ENCODE results near the gene ITGB3. TPM values are rescaled to one million over a fixed set of nuclear protein-coding genes. Genes with fewer than 3 reads are reported as not detected.
A peak's percentile ranks its signal among the peaks of the same experiment; 100 is the strongest.

Gene ITGB3
- total and polyA plus RNA-seq, 10 of the 15 experiments (the other 5 are each of a cell fraction or from before 2014, with no cell fraction given), result 0.69 to 22.8 (median 13.6) TPM

- DNase-seq (ENCODE audit: low read depth, low spot score), result no peak
- Histone ChIP-seq H3K4me1 (ENCODE audit: control insufficient read depth, insufficient read depth, low read length) (peaks cover 30% of the 10 kb centered on the region), H3K27me3 (replicated peaks in 1 of 2; ENCODE audit: control insufficient read depth in 2 of 2, insufficient read depth in 2 of 2, low read length in 1 of 2) (no peaks in the 10 kb centered on the region), H3K27ac (ENCODE audit: control insufficient read depth, insufficient read depth) (no peak overlapping the region), H3K4me3 (no peak overlapping the region), H3K36me3 (ENCODE audit: control insufficient read depth in 2 of 2, insufficient read depth in 2 of 2, low read length in 1 of 2) (peaks cover 0 to 5% of the 10 kb centered on the region in 2 experiments; a peak in 2 of 4 replicates), H3K9ac (ENCODE audit: control insufficient read depth, insufficient read depth, low read length) (no peak overlapping the region), H4K20me1 (ENCODE audit: control insufficient read depth, insufficient read depth) (no peaks in the 10 kb centered on the region), H2AFZ (ENCODE audit: control insufficient read depth, low read depth, low read length) (no peak overlapping the region), H3K9me3 (replicated peaks; ENCODE audit: control insufficient read depth, insufficient read depth, low read length) (no peaks in the 10 kb centered on the region), H3K4me2 (ENCODE audit: control insufficient read depth, insufficient read depth) (no peak overlapping the region), H3K79me2 (ENCODE audit: control insufficient read depth, insufficient read depth, low read length) (no peaks in the 10 kb centered on the region)
- RAD21 ChIA-PET (ENCODE audit: unreplicated experiment), result interaction anchor here (1.2 to 6.7 kb wide), 8 partner anchors 7 to 83 kb away, joined by 5 to 68 read pairs (median 14); no protein-coding TSS in a partner anchor
- in situ Hi-C loops (cut with MboI) (no loop called here), intact Hi-C loops (cut with micrococcal nuclease; ENCODE audit: unreplicated experiment) (no loop called here)
- 93% methylated on average over 6 of the region's 6 CpGs for WGBS (ENCODE audit: insufficient coverage, insufficient replicate concordance, low lambda C conversion rate, missing lambda C conversion rate)
- SMC1A ChIA-PET (ENCODE audit: uncharacterized antibody, unreplicated experiment), result interaction anchor here (1.2 to 8.2 kb wide), 10 partner anchors 10 to 69 kb away, joined by 5 to 110 read pairs (median 16); partner anchors contain the start of gene ITGB3
- CTCF ChIA-PET, result interaction anchor here (1.2 to 5.1 kb wide), 14 partner anchors 10 to 327 kb away, joined by 3 to 73 read pairs (median 8); partner anchors contain the start of gene EFCAB13
- TF ChIP-seq IKZF2 (IDR thresholded peaks at IDR 0.05) (no peak), NR2C1 (IDR thresholded peaks at IDR 0.05) (no peak), DPF2 (IDR thresholded peaks at IDR 0.05) (no peak), STAT3 (IDR thresholded peaks at IDR 0.05; ENCODE audit: low read depth, low read length) (no peak), REST (IDR thresholded peaks at IDR 0.05; ENCODE audit: low read depth, low read length) (no peak), CEBPB (IDR thresholded peaks at IDR 0.05; ENCODE audit: borderline replicate concordance in 1 of 2, low read depth in 2 of 2, low read length in 2 of 2) (no peak), CREM (IDR thresholded peaks at IDR 0.05; ENCODE audit: low read depth) (no peak), WRNIP1 (IDR thresholded peaks at IDR 0.05; ENCODE audit: borderline replicate concordance, low read depth, low read length) (no peak)
- TF ChIP-seq, protein P1, sequence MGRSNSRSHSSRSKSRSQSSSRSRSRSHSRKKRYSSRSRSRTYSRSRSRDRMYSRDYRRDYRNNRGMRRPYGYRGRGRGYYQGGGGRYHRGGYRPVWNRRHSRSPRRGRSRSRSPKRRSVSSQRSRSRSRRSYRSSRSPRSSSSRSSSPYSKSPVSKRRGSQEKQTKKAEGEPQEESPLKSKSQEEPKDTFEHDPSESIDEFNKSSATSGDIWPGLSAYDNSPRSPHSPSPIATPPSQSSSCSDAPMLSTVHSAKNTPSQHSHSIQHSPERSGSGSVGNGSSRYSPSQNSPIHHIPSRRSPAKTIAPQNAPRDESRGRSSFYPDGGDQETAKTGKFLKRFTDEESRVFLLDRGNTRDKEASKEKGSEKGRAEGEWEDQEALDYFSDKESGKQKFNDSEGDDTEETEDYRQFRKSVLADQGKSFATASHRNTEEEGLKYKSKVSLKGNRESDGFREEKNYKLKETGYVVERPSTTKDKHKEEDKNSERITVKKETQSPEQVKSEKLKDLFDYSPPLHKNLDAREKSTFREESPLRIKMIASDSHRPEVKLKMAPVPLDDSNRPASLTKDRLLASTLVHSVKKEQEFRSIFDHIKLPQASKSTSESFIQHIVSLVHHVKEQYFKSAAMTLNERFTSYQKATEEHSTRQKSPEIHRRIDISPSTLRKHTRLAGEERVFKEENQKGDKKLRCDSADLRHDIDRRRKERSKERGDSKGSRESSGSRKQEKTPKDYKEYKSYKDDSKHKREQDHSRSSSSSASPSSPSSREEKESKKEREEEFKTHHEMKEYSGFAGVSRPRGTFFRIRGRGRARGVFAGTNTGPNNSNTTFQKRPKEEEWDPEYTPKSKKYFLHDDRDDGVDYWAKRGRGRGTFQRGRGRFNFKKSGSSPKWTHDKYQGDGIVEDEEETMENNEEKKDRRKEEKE (IDR thresholded peaks at IDR 0.05), result no peak
- POLR2A ChIA-PET, result interaction anchor here (0.7 to 7.0 kb wide), 11 partner anchors 9 to 101 kb away, joined by 3 to 42 read pairs (median 5); partner anchors contain the start of gene ITGB3
- ATAC-seq, result no peak
- no peak for FAIRE-seq
- BruUV-seq (replicated peaks), result TSS peak; percentile 55
Observed at GRCh38 chr17:47288531-47289116, 35.0 kb downstream of the ITGB3 start.
